MM.1S (cell line): ENCODE results near the gene SYPL1.

Source experiments
- EZH2 ChIP-seq: fragments of 300-600 bp; sonication (generic); optimal IDR thresholded peaks from 2 replicates; pipeline ENCODE3; 2017; ENCODE audit warnings: low read depth, mild to moderate bottlenecking, antibody characterized with exemption, low read length, mixed read lengths
- EZH2phosphoT487 ChIP-seq: fragments of 300-600 bp; sonication (generic); IDR thresholded peaks from 2 replicates; pipeline ENCODE4 v1.6.1; 2018; ENCODE audit warnings: antibody characterized with exemption, low read length
- TF ChIP-seq, protein P1 (sequence below): fragments of 300-600 bp; sonication (generic); IDR thresholded peaks from 2 replicates; pipeline ENCODE4 v1.5.1; 2016; ENCODE audit warnings: antibody characterized with exemption, low read length, mixed read lengths

DNA sequence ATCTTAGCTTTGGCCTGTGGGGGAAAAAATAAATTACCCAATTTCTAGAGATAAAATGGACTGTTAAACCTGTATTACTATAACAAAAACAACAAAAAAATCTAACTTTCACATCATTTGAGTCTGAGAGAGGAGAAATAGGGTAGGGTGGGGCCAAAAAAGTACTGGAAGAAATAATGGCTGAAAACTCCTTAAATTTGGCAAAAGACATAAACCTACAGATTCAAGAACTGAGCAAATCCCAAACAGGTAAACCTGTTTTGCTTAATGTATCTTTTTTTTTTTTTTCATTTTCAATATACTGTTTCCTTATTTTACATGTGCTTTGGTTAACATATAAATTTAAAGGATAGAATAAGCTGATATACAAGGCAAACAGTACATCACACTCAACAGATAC, 27.1 kb downstream of the SYPL1 start:
- TF ChIP-seq, protein P1, sequence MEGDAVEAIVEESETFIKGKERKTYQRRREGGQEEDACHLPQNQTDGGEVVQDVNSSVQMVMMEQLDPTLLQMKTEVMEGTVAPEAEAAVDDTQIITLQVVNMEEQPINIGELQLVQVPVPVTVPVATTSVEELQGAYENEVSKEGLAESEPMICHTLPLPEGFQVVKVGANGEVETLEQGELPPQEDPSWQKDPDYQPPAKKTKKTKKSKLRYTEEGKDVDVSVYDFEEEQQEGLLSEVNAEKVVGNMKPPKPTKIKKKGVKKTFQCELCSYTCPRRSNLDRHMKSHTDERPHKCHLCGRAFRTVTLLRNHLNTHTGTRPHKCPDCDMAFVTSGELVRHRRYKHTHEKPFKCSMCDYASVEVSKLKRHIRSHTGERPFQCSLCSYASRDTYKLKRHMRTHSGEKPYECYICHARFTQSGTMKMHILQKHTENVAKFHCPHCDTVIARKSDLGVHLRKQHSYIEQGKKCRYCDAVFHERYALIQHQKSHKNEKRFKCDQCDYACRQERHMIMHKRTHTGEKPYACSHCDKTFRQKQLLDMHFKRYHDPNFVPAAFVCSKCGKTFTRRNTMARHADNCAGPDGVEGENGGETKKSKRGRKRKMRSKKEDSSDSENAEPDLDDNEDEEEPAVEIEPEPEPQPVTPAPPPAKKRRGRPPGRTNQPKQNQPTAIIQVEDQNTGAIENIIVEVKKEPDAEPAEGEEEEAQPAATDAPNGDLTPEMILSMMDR, result no peak
- TF ChIP-seq EZH2phosphoT487, result no peak
- no peak for TF ChIP-seq EZH2
